HepG2 (cell line): ENCODE data around the gene TOMM6.

ENCODE experiments used
- BRD4 ChIP-seq: sonication (generic); formaldehyde crosslinking; IDR thresholded peaks from 2 replicates; pipeline ENCODE4 v1.4.0; 2020; ENCODE audit warnings: missing genetic modification reagents
- TCF7L2 ChIP-seq: IDR thresholded peaks from 2 replicates; pipeline ENCODE4 v1.6.1; 2011; ENCODE audit warnings: mild to moderate bottlenecking, low read depth, low read length, moderate library complexity
- ZBTB1 ChIP-seq: sonication (generic); formaldehyde crosslinking; IDR thresholded peaks from 2 replicates; pipeline ENCODE4 v1.4.0; 2020; ENCODE audit warnings: missing genetic modification reagents, borderline replicate concordance
- ZNF318 ChIP-seq: sonication (generic); formaldehyde crosslinking; IDR thresholded peaks from 2 replicates; pipeline ENCODE4 v1.4.0; 2020; ENCODE audit warnings: mild to moderate bottlenecking, missing genetic modification reagents

GRCh38 chr6:41805830-41806774 is 18.6 kb downstream of the TOMM6 start:
- no peak for TF ChIP-seq TCF7L2
- TF ChIP-seq ZBTB1 (CRISPR knock-in tag), result no peak
- no peak for TF ChIP-seq BRD4 (CRISPR knock-in tag)
- no peak for TF ChIP-seq ZNF318
